ENCODE measurements around the gene ZP1.
A peak's percentile ranks its signal among the peaks of the same experiment; 100 is the strongest.
"Not testable (repeated sequence)": the region's sequence is repeated elsewhere in the genome, so short reads cannot be mapped to it uniquely, and the experiment has no call there.

ZP1 gene

GRCh38 chr11:60879971-60880588 is 12.7 kb downstream of the ZP1 start:
- DNase-seq: no peak

DNA sequence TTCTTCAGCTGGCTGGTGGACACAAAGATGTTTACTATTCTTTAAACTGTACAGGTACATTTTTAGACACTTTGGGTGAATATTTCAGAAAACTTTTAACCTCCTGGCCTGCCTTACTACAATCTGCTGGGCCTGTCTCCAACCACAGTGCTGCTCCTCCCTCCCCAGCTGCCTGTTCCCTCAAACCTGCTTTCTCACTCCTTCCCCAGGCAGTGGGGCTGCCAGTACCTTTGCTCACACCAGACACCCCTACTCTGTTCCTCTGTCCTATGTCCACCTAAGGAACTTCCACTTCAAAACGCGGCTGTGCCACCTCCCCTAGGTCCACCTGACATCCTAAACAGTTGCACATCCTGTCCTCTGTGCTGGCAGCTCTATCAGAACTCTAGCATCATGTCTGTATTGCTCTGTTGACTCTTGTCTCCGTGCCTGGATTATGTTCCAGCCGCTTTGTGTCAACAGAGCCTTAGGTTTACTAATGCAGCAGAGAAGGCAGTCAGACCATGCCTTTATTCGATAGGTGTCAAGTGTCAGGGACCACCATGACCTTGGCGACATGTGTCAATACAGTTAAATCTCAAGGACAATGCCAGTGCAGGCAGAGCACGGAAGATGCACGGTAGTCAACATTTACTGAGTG is 13.4 kb downstream of the ZP1 start:
- no peak for DNase-seq

GRCh38 chr11:60887556-60887955 is 20.2 kb downstream of the ZP1 start:
- DNase-seq: no peak

DNA sequence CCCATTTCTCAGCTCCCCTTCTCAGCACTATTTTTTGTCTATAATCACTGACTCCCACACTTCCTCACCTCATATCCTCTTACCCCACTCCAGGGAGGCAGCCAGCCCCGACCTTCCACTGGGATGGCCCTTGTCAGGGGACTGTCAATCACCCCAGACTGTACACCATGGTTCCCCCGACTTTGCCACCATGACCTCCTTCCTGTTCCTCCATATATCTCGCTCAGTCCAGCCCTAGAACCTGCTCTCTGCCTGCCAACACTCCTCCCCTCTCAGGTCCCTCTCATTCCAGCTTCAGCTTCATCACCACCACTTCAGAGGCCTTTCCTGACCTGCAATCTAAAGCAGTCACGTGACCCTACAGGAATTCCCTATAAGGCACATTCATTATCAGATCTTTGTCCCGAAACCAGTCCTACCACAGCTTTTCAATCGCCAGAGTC is 22.5 kb downstream of the ZP1 start:
- no peak for DNase-seq

GRCh38 chr11:60890696-60891095 is 23.4 kb downstream of the ZP1 start:
- no peak for DNase-seq

DNA sequence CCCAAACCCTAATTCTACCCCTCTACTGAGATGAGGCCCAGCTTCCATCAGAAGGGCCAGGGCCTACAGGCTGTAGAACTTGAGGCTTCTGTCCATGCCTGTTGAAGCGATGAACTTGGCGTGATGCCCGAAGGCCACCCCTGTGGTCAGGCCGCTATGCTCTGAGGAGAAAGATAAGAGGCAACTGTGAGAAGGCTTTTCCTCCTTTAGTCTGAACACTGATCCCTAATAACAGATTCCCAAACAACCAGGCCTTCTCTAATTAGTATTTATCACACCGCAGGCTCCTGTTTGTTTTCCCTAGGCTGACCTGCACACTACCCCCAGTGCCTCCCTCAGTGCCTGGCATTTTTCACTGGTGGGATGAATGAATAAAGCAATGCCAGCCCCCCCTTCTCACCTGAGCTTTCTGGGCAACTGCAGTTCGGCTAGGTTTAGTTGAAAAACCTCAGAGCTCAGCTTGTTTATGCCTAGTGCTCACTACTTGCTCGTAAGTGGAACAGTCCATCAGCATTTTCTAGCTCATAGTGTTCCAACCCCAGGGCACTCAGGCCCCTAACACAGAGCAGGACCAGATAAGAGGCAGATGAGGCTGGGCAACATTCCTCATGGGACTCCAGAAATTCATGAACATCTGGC is 23.9 kb downstream of the ZP1 start:
- no peak for DNase-seq

DNA sequence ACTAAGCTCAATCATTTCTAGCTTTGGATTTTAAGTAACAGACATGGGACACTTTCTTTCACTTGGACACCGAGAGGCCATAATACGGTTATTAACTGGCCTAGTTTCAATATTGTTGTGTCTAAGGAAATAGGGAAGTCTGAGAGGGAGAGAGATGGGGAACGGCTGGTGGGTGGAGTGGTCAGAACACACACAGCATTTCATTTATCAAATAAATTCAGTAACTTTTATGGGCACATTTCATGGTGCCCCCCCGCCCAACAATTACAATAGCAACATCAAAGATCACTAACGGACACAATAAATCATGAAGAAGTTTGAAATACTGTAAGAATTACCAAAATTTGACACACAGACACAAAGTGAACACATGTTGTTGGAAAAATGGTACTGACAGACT is 28.3 kb downstream of the ZP1 start:
- no peak for DNase-seq

DNA sequence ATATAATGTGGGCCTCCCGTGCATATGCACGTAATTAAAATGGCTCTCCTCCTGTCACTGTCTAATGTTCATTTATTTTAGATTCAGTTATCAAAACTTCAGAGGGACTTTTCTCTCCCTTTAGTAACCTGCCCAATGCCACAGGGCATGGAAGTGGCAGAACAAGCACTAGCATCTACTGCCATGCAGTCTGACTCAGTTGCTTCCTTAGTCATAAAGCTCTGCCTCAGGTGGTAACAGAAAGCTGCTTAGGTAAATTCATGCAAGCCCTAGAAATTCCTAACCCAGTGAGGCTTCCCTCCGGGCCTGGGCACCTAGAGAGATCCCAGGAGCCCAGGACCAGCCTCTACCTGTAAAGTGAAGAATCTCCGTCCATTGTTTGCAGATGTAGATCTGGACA is 30.2 kb downstream of the ZP1 start:
- DNase-seq: no peak

DNA sequence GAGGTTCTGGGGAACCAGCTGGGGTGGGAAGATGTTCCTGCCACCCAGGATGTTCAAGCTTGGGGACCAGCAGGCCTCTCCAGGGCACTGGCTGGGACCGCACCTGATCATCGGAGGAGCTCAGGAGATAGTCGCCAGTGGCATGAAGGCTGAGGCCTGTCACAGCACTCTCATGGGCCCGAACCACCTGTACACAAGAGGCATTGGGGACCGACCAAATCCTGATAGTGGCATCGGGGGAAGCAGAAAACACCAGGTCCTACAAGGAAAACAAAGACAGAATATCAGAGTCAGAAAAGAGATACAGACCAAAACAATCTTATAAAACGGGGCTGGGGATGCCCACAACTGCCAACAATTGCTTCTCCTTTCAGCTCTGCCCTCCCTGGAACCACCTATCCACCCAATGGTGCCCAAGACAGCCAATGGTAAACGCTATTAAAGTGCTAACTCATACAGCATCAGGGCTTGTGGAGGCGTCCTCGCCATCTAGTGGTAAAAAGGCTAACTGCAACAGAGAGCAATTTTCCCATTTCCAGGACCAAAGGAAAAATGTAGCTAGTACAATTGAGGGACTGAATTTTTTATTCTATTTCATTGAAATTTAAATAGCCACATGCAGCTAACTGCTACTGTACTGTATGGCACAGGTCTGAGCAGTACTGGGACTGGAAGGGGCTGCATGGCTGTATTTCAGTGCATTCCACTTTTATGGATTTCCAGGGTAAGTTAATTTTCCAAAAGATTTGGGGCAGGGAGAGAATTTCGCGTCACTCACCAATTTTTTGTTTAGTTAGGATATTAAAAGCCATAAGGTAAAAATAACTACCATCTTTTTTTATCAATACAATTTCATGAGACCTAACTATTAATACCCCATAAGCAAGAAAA is 31.9 kb downstream of the ZP1 start:
- DNase-seq: peak; percentile 62

DNA sequence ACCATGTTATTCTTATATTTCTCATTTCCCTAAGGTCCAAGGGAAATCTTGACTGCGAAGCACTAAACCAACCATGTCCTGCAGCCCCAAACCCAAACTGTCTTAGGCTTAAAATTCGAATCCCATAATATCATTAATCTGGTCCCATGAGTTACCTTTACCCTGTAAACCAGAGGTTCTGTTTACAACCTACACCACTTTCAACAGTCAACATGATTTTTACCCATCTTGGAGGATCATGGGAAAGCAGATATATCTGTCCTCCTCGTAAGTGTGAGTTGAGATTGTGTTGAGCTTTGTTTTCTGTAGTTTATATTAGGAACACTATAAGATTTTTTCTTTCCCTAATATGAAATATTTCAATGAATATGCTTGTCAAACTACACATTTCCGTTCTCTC is 32.6 kb downstream of the ZP1 start:
- no peak for DNase-seq

- DNase-seq: no peak
Measured at GRCh38 chr11:60900673-60901404, 33.5 kb downstream of the ZP1 start.

DNA sequence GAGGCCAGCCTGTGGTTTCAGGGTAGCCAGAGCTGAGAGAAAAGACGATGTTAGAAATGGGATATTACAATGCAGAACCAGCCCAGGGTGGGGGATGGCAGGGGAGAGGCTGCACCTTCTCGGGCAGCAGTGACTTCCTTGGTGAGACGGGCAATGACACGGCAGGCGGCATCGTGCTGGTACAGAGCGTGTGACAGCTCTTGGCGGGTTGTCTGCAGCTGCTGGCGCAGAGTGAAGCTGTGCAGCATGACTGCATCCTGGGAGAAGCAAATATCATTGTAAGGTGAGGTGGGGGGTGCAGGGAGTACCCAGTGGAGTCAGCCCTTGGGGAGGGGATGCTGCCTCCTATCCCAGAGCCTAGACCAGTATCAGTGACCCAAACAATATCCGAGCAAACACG is 35.3 kb downstream of the ZP1 start:
- DNase-seq: no peak

DNA sequence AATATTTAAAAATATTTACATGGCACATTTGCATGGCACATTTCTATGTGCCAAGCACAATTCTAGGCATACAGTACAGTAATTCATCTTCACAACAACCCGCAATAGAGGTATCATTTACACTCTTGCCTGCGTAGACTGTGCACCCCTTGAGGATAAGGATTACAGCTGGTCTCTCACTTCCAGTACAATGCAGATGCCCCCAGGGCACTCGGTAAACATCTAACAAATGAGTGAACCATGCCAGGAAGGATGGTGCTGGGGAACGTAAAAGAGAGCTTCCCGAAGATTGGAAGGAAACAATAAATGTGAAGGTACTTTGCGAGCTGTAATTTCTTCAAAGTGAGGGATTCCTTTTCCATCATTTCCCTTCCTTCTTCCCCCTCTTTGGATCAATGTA is 37.7 kb downstream of the ZP1 start:
- DNase-seq: no peak

- DNase-seq: peak; percentile 47
Measured at GRCh38 chr11:60905551-60906113, 38.3 kb downstream of the ZP1 start.

DNA sequence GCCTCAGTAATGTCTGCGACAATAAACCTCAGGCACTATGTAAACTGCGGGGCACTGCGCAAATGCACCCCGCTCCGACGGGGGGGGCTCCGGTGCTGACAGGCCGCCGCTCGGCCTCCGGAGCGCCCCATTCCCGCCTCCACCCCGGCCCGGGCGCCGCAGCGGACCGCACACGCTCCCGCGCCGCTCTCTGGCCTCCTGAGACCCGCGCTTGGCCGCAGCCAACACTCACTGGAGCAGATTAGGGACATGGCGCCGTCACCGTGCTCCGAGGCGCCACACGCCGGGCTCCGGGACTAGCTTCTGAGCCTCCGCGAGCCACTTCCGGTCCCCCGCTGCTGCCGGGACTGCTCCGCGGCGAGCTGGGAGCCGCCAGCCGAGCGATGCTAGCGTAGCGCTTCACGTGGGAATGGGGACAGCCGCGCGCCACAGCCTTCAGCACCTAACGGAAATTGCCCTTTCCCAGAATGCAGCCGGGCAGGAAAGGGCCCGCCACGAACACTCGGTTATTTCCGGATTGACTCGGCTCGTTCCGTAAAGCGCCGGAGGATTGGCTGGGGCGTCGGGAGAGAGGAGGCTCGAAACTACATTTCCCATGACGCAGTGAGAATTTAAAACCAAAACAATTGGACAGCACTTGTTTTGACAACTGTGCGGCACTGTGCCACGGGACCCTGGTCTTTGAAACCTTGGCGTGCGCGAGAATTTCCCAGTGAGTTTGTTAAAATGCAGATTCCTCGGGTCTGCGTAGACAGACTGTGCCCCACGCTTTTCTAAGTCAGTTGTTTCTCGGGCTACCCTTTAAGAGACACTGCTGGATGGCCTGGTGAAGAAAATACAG is 39.0 kb downstream of the ZP1 start, which contains the start of gene PRPF19:
Gene PRPF19, minus strand, starts transcription at position 454 of the 841 bp plus-strand sequence. Its CDS starts 203 bp downstream, at position 251.
- DNase-seq: peak; percentile 98

- DNase-seq: no peak
Measured at GRCh38 chr11:60908803-60909202, 41.5 kb downstream of the ZP1 start.

DNA sequence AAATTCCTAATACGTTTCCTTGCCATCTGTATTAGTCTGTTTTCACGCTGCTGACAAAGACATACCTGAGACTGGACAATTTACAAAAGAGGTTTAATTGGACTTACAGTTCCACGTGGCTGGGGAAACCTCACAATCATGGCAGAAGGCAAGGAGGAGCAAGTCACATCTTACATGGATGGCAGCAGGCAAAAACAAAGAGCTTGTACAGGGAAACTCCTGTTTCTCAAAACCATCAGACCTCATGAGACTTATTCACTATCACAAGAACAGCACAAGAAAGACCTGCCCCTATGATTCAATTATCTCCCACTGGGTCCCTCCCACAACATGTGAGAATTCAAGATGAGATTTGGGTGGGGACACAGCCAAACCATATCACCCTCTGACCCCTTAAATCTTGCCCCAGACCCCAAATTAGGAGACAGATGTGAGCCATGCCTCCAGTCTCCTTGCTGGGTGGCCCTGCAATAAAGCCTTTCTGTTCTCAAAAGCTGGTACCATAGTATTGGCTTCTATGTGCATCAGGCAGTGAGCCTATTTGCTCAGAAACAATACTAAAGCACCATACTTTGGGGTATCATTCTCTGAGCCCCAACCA is 42.4 kb downstream of the ZP1 start:
- not testable (repeated sequence) for DNase-seq

DNA sequence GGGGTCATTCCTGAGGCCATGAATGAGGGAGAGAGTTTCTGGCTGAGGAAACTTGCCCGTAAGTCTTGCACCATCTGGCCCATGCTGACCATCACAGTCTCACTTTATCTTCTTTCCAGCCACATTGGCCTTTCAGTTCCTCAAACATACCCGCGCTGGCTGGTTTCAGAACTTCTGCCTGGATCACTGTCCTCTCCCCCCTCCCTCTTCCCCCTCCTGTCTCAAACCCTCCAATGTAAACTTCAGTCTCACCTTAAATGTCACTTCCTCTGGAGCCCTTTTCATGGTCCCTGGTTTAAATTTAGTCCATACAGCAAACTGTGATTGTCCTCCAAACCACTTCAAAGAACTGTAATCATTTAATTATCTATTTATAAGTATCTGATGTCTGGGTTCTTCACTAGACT is 42.9 kb downstream of the ZP1 start:
- DNase-seq: no peak

GRCh38 chr11:60910711-60911380 is 43.5 kb downstream of the ZP1 start:
- no peak for DNase-seq

DNA sequence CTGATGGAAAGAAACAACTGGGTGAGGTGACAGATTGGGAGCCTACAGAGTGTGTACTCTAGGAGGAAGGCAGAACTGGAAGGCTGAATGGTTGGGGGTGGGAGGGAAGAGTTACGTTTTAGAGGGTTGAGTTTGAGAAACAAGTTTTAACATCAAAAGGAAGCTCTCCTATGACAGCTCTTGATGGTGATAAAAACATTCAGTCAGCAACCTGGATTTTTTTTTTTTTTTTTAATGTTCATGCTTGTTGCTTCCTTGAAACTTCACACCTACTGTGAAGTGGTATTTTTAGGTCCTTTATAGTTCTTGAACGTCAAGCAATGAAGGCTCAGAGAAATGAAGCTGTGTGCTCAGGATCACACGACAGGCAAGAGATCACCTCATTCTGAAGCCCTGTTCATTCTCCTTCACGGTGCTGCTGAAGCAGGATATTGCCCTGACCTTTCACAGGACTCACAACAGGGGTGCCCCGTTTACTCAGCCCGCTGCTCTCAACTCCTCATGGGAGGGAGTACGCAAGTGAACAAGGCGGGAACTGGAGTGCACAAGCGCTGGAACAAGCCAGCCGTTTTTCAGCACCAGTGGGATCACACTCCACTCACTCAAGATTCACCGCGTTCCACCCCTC is 45.0 kb downstream of the ZP1 start:
- no peak for DNase-seq

All from right forelimb (tissue), 1 donor.